ENCODE results near the gene MARCO.

MARCO gene, protein sequence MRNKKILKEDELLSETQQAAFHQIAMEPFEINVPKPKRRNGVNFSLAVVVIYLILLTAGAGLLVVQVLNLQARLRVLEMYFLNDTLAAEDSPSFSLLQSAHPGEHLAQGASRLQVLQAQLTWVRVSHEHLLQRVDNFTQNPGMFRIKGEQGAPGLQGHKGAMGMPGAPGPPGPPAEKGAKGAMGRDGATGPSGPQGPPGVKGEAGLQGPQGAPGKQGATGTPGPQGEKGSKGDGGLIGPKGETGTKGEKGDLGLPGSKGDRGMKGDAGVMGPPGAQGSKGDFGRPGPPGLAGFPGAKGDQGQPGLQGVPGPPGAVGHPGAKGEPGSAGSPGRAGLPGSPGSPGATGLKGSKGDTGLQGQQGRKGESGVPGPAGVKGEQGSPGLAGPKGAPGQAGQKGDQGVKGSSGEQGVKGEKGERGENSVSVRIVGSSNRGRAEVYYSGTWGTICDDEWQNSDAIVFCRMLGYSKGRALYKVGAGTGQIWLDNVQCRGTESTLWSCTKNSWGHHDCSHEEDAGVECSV

DNA sequence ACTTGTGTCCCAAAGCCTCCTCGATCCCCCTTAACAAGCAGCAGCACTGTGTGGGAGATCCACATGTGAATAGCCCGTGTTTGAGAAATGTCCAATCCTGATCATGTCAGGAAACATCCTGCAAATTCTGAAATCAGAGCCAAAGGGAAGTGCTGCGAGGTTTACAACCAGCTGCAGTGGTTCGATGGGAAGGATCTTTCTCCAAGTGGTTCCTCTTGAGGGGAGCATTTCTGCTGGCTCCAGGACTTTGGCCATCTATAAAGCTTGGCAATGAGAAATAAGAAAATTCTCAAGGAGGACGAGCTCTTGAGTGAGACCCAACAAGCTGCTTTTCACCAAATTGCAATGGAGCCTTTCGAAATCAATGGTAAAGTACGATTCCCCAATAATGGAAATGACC, at the start of gene MARCO:
Gene MARCO, plus strand, starts transcription at position 164 of the 400 bp plus-strand sequence. Its CDS starts 107 bp downstream, at position 271.
- DNase-seq, result no peak

DNA sequence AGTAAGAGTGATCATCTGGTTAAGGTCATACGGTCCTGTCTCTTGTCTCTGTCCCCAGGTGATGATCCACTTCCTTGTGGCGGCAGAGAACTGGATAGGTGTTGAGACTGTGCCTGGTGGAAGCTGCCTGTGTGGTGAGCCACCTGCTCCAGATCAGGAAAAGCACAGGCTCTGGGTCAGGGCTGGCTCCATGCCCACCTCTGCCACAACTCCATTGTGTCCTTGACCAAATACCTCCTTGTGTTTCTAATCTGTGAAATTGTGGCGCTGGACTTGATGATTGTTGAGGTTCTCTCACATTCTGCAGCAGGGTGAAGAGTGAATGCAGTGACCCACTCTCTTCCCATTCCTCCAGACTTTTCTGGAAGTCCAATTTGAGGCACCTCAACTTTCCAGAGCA, 48.9 kb upstream of the MARCO start:
- DNase-seq, result no peak

DNA sequence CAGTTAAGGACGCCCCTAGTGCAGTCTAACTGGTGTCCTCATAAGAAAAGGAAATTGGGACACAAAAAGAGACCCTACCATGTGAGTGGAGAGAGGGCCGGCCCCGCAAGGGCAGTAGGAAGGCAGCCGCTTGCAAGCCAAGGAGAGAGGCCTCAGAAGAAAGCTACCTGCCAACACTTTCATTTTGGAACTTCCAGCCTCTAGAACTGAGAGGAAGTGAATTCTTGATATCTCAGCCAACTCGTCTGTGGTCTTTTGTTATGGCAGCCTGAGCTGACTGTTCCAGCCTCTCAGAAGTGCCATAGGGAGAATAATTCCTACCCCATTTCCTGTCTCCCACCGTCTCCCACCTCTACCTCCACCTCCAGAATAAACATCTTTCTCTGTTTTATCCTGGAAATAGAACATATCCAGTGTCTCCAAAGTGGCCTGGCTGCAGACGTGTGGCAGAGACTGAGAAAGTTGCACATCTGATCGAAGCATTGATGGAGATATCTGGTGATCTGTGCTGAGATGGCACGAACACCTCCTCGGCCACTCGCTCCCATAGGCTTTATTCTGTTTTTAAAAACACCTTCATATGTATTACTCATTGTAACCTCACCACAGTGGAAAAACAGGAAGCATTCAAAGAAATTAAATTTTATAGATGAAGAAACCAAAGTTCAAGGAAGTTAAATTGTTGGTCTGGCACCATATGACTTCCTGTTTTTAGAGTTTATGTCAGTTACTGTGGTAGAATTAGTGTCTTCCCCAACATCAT, 39.5 kb upstream of the MARCO start:
- DNase-seq, result no peak

DNA sequence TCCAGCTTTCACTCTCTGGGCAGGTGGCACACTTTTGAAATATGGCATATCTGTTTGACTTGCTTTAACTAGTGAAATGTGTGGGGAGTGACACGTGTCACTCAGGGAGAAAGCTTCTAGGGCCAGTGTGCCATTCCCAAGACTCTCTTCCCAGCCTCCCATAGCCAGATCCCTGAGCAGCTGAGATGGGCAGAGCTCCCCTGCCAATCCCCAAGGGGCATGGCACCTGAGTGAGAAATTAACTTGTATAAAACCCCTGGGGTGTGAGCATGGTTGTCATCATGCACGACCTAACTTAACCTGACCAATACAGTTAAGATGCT, 39.0 kb upstream of the MARCO start:
- no peak for DNase-seq

DNA sequence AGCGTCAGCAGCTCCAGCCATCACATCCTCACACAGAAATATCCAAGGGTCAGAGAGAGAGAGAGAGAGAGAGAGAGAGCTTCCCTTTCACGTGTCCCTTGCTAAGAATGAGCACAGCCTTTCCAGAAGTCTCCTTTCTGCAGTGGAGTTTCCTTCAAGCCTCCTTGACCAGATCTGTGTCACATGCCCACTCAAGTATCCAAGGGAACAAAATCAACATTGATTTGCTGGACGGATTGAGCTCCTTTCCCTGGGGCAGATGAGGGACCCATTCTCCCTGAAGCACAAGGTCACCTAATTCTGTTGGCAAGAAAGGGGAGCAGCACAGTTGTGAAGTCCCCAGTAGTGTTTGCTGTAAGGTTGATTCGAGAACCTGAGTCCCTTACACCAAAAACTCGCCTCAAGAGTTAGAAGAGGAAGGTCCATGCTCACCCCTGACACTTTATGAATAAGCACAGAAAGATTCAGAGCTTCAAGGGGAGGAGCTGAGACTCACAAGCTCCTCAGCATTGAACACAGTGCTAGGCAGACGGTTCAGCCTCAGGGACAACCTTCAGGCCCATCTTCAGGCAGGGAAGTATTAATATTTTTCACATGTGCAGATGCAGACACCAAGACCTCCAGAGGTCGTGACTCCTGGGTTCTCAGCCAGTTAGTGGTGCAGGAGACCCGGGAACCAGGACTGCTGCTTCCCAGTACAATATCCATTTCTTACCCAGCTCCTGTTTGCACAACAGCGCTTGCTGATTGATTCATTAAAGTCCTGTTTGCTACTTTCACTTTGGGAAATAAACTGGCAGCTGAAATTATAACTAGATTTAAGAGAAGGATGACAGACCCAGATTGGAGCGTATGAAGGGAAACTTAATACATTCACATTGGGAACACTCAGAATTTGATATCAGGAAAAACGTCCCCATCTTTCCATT, 38.2 kb upstream of the MARCO start:
- no peak for DNase-seq

DNA sequence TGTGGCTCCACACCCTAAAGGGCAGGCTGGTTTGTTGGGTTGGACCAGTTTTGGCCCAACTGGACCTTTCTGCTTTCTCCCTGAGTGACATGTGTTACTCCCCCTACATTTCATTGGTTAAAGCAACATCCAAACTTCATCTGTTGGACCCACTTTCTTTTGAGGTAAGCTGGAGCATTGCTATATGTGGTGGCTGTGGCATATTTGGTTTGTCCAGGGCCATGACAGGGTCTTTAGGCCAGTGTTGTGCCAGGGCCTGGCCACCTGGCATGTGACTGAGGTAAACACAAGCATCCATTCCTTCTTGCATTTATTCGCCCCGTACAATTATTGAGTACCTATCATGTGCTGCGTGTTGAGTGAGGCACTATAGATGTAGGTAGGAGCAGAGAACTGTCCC, 36.8 kb upstream of the MARCO start:
- no peak for DNase-seq

DNA sequence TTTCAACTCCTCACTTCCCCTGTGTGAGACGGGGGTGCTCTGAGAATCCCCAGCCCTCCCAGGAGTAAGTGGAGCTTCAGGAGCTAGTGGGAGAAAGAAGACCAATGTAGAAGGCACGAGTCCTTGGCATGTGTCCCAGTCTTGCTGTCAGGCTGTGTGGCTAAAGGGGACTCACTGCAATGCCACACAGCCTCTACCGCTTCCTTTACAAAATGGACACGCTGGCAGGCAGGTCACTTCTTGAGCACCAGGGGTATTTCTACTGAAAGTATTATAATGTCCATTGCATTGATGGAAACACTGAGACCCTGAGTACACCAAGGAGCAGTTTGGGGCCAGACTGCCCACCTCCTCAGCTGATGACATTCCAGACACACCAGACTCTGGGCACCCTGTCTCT, 35.8 kb upstream of the MARCO start:
- no peak for DNase-seq

DNA sequence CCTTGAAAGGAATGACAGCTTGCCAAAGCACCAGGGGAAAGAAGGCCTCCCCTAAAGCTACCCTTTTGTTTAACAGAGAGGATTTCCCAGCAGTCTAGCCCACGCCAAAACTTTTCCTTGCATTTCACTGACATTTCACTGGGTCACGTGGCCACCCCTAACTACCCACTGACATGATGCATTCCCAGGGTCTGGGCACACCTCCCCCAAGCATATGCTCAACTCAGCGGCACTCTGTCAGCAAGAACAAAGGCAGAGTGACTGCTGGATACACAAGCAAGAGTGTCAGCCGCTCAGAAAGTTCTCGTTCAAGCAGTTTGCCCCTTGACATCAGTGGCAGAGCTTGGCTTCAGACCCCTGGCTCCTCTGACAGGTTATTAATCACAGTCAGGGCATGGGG, 34.2 kb upstream of the MARCO start:
- no peak for DNase-seq

DNA sequence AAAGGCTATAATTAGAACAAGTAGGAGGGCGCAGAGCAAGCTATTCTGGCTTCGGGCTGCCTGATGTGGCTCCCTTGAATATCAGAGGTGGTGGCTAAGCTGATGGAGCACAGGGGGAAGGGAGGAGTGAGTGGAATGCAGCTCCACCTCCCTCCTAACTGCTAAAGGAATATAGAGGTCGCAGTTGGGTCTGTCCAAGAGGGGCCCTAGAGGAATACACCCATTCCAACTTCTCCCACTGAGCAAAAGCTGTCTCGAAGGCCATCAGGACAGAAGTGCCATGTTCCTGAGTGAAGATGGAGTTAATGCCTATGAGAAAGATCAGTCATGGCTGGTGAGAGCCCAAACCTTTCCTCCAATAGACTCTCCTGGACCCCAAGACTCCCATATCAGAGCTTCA, 32.8 kb upstream of the MARCO start:
- no peak for DNase-seq

DNA sequence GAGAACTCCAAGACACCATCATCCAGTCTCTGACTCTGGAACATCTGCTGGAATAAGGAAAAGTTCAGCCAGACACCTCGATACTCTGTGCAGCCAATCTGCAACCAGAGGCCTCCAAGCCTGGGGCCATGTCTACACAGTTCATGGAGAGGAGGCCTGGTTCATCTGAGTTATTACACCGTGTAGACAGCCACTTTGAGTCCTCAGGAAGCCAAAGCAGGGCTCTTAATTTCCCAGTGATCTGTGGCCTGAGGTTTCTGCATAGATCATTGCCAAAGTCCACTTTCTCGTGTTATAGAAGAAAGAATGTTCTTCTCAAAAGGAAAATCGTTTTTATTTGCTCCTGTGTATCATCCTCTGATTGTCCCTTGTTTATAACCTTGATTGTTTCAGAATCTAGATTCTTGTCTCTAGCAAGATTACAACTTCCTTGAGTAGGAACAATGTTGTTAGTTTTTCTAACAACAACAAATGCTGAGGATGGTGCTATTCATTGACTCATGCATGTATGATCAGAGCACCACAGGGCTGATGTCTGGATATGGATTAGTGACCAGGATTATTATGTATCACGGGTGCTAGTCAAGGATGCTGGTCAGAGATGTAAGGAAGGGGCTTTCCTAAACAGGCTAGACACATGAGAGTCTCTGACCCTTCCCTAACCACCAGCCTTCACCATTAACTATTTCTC, 30.7 kb upstream of the MARCO start:
- DNase-seq, result no peak

DNA sequence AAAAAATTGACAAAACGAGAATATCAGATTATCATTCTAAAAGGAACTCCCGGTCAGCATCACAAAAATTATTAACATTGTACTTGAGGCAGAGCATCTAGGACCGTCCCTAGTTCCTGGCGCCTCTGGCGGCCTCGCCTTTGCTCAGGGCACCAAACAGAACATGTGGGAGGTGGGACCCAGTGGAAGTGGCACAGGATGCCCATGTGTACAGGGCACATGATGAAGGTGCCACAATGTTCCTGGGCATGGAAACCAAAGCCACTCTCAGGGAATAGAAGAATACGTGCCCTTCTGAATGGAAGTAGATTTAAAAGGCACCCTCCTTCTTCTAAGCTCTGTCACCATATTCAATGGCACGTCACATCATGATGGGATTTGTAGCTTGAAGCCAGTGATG, 30.1 kb upstream of the MARCO start:
- no peak for DNase-seq

DNA sequence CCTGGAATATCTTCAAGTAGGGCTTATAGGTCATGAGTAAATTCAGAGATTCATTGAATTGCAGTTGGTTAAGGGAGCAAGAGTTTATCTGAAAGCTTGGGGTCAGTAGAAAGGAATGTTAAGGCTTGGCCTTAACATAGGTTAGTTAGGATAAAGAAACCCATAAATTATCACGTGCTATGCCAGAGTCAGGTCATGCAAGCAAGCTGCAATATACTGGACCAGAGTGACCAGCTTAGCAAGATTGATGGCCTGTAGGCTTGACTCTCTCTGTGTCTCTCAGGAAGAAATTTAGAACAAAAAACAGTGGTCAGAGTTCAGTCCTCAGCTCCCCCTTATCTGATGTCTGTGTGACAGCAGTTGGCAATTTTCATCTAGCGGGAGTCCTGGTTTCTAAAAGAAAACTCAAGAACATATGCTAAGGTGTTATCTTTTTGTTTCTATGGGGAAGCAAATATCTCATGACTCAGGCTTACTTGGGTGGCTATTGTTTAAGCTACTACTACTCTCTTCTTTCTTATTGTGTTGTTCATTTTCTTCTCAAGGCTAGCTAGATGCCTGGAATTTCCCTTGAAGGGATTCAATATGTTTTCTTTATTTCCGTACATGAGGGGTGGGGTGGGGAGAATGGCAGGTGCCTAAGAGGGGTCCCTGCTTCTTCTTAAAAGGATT, 28.7 kb upstream of the MARCO start:
- DNase-seq, result no peak

DNA sequence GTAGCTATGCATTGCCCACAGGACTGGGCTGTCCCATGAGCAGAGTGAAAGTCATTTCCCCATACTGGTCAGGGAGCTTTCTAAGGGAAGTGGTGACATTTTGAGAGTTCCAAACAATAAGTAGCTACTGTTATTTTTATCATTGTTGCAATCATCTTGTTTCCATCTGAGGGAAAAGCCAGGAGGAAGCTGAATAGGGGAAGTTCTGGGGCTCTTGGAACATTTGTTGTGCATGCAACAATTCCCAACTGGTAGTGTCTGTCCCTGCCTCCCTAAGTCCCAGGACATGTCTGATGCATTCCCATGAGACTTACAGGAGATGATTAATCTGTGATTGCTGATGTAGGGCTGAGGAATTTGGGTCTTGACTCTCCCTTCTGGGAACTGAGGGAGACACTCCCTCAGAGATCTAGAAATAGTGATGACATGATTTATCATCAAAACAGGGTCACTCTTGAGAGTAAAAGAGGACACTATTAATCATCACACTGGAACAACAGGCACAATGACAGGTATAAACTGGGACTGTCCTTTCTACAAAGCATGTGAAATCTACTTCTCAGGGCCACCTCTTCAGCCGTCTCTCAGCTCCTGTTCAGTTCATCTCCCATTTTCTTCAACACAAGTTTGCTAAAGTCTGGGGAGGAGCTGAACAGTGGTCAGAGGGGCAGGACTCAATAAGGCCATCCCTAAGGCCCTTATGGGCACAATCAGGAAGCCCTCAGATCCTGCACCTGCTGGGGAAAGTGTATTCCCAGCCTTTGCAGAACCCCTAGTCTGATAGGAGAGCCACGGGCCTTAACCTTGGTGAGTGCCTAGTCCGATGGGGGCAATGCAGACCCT, 28.0 kb upstream of the MARCO start:
- no peak for DNase-seq

DNA sequence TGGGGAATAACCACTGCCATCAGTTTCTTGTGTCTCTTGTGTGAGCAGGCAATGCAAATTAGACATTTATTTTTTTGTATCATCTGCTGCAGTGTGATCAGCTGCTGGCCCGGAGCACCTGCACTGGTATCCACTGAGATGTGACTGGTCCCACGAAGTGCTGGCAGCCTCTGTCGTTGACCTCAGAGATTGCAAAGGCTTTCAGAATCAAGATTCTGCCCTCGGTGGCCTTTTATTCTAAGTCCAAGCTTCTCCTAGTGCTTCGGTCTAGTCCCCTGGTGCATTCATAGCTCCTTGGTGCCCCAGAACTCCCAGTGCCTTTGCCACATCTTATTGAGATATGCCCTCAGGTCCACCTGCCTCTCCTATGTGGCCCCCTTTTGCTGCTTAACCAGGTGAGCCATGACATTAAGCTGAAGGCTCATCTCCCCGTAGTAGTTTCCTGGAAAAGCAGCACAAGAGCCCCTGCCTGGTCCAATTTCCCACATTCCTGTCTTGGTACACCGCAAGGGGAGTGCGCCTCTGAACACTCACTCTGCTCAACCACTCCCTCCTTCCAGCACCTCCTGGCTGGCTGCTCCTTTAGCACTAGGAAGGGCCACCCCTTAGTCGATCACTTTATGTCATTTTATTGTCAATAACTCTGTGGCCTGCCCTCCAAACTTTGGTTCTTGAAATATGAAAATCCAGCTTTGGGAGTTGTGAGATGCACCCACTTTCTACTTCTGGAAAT, 27.1 kb upstream of the MARCO start:
- DNase-seq, result no peak

DNA sequence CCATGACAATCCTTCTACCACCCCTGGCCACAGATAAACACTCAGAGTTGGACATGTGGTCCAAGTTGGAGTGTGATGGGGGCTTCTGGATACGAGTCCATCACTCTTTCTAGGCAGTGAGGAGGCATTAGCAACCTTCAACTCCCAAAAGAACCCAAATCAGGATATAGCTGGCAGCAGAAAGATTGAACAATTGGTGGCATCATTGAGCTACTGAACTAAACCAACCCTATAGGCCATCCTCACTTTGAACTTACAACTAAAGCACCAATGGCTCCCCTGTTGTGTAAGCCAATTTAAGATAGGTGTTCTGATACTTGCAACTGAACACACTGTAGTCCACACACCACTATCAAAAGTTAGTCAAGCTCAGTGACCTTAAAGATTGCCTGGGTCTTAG, 24.0 kb upstream of the MARCO start:
- DNase-seq, result no peak

DNA sequence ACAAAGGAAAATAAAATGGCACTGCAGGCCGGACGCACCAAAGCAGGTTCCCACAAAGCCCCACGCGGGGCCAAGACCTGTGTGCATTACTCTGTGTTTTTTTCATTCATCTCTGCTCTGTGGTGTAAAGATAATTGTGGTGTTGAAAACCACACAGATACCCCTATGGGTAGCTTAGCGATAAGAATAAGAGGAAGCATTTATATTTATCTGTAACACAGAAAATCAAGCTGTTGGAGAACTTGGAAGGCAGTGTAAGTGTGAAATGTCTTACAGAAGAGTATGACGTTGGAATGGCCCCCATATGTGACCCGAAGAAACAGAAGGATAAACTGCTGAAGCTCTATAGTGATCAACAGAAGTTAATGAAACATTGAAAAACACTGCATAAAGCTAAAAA, 20.3 kb upstream of the MARCO start:
- no peak for DNase-seq

DNA sequence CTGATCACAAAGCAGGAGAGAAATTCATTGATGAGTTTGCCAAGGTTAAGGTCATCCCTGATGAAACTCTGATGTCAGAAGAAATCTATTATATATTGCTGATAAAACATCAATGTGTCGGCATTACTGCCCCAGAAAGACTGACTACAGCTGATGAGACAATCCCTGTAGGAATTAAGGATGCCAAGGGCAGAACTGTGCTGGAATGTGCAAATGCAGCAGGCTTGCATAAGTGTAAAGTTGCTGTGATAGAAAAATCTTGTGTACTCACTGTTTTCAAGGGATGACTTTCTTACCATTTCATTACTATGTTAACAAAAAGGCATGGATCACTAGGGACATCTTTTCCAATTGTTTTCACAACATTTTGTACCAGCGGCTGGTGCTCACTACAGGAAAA, 19.7 kb upstream of the MARCO start:
- no peak for DNase-seq

DNA sequence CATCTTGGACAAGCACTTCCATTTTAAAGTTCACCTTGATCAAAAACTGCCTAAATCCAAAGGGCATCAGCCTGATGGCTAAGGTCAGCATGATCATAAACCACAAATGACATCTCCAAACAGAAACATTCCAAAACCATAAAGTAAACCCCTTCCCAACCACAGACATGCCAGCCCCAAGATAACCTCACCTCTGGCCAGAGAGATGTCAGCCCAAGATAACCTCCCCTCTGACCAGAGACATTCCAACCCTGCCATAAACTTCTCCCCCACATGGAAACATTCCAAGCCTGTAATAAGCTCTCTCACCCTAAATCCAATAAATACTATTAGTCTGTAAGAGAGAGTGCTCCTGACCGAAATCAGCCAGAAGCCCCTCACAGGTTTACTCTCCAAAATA, 18.6 kb upstream of the MARCO start:
- no peak for DNase-seq

DNA sequence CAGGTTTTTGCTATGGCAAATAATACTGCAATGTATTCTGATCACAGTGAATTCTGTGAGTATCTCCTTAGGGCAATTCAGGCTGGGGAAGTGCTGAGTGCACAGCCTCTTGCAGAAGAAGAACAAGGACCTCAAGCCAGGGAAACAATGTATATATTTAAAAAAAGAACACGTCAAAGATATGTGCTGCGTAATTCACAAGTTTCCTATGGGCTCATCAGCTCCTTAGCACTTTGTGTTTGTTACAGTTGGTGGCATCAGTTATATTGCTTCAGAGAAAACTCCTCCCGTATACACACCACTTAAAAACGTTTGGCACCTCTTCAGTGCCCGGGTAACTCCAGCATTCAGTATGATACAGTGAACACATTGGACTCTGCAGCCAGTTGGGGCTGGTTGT, 16.5 kb upstream of the MARCO start:
- DNase-seq, result no peak

DNA sequence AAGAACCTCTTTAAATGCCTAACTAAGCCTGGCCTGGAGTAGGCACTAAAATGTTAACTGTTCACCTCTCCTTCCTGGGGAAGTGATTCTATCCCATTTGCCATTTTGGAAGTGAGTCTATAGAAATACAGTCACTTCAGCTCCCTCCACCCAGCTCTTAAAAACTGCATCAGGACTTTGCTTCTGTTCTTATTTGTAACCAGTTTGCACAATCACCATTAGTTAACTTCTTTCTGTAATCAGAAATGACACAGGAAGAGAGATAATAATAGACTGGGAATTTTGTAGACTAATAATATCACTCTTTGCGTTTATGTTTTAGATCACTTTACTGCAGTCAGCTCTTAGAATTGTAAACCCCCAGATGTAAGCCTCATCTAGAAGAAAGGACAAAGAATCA, 16.0 kb upstream of the MARCO start:
- DNase-seq, result no peak
